ENCODE data around the gene ATP8B1.
"Not testable (repeated sequence)": the region's sequence is repeated elsewhere in the genome, so short reads cannot be mapped to it uniquely, and the experiment has no call there.

Gene ATP8B1

DNA sequence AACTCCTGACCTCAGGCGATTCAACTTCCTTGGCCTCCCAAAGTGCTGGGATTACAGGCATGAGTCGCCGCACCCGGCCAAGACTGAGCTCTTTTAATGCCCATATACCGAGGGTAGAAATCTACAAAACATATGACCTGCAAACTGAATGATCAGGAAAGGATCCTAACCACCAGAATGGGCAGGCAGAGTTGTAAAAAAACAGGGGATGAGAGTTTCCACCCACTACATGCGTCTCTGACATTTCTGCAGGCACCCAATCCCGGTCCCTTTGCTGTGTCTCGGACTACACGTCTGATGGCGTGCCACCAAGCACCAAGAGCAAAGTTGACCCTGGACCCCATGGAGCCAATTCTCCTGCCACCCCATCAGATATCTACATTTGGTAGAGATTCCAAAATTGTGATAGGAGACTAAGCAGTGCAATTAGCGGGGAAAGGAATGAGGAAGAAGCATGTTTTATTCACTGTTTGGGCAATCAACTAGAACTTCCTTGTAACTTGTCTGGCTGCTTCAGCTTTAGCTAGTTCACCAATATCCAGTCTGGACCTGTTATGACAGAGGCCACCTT is 74.1 kb downstream of the ATP8B1 start:
- DNase-seq (ENCODE audit: low read depth) = no peak
- no peak overlapping the region for H3K4me3 ChIP-seq (ENCODE audit: low read depth, low read length)
- no peak for TF ChIP-seq CTCF (conservative IDR thresholded peaks at IDR 0.05; ENCODE audit: low read depth, low read length)

DNA sequence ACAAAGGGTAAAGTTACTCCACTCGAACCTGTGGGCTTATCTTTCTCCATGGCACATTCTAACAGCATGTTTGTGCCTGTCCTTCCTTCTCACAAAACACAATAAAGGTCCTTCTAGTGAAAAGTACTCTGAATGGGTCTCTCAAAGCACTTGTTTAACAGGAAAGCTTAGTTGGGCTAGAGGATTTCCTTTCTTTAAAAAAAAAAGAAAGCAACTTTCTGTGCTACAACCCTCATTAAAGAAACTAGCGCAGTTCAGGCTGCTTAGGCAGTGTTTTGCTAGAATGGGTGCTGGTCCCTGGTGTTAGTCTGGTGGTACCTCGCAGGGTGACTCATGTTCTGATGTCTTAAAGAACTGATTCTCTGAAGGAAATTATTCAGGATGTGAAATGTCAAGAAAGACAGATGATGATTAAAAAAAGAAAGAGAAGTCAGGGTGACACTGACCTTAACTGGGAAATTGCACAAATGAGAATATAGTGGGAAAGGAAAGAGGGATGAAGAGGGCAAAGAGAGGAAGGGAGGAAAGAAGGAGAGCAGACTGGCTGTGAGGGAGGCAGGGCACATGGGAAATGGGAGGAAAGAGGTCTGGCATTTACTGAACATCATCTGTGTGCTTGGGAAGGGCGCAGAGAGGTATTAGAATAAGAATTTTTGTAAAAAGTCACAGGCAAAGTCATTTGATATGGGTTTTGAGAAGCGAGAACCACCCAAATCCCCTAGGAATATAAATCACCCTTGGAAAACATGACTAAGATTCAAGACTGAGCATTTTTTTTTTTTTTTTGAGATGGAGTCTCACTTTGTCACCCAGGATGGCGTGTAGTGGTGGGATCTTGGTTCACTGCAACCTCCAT is 74.9 kb downstream of the ATP8B1 start:
- H3K4me3 ChIP-seq (ENCODE audit: low read depth, low read length) = no peak overlapping the region
- DNase-seq (ENCODE audit: low read depth) = peak; percentile 52
- no peak for TF ChIP-seq CTCF (conservative IDR thresholded peaks at IDR 0.05; ENCODE audit: low read depth, low read length)

GRCh38 chr18:57719211-57719935 is 83.7 kb downstream of the ATP8B1 start:
- not testable (repeated sequence) for DNase-seq (ENCODE audit: low read depth); H3K4me3 ChIP-seq (ENCODE audit: low read depth, low read length)

DNA sequence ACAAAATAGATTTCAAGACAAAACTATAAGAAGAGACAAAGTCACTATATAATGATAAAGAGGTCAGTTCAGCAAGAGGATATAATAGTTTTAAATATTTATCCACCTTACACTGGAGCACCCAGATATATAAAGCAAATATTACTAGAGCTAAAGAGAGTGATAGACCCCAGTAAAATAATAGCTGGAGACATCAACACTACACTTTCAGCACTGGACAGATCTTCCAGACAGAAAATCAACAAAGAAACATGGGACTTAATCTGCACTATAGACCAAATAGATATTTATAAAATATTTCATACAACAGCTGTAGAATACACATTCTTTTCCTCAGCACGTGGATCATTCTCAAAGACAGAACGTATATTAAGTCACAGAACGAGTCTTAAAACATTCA is 86.6 kb downstream of the ATP8B1 start:
- no peak for DNase-seq (ENCODE audit: low read depth)
- TF ChIP-seq CTCF (conservative IDR thresholded peaks at IDR 0.05; ENCODE audit: low read depth, low read length) = no peak
- H3K4me3 ChIP-seq (ENCODE audit: low read depth, low read length) = no peak overlapping the region

- no peak for TF ChIP-seq CTCF (conservative IDR thresholded peaks at IDR 0.05; ENCODE audit: low read depth, low read length)
- H3K4me3 ChIP-seq (ENCODE audit: low read depth, low read length) = no peak overlapping the region
These were observed 87.4 kb downstream of the ATP8B1 start for GRCh38 chr18:57715671-57716070.

GRCh38 chr18:57715073-57715472 is 88.0 kb downstream of the ATP8B1 start:
- DNase-seq (ENCODE audit: low read depth) = no peak
- H3K4me3 ChIP-seq (ENCODE audit: low read depth, low read length) = no peak overlapping the region
- no peak for TF ChIP-seq CTCF (conservative IDR thresholded peaks at IDR 0.05; ENCODE audit: low read depth, low read length)

More at GRCh38 chr18:57715671-57716070, 87.4 kb downstream of the ATP8B1 start:
- no peak for DNase-seq (ENCODE audit: low read depth)

- TF ChIP-seq CTCF (conservative IDR thresholded peaks at IDR 0.05; ENCODE audit: low read depth, low read length) = no peak
- DNase-seq (ENCODE audit: low read depth) = no peak
These were observed 92.9 kb downstream of the ATP8B1 start for GRCh38 chr18:57710226-57710625.

More at GRCh38 chr18:57710226-57710625, 92.9 kb downstream of the ATP8B1 start:
- no peak overlapping the region for H3K4me3 ChIP-seq (ENCODE audit: low read depth, low read length)
